AG09319 (cell line): ENCODE measurements around the gene LUZP1.

ENCODE experiments used
- DNase-seq: peaks from one replicate; pipeline ENCODE4 v3.0.0-alpha.2; 2010; ENCODE audit warnings: low read depth; ENCODE audit errors: extremely low read depth
- CTCF ChIP-seq: IDR thresholded peaks from 2 replicates; pipeline ENCODE4 v1.5.1; 2011; ENCODE audit warnings: low read depth, mild to moderate bottlenecking, inconsistent platforms, low read length, moderate library complexity

Gene LUZP1

DNA sequence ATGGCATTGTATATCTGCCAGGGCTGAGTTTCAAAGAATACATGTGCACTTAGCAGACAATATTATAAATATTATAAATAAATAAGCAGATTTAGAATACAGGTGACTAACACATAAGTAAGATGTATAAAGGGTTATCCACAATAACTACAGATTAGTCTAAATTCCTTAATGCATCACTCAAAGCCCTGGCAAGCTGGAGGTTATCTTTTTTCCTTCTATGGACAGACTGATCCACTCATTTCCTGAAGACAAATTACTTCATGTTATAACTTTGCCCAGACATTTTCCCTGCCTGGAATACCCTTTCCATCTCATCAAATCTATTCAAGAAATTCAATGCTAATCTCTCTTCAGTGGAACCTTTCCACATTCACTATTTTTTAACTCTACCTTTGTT is 38.8 kb downstream of the LUZP1 start:
- no peak for DNase-seq
- no peak for TF ChIP-seq CTCF

DNA sequence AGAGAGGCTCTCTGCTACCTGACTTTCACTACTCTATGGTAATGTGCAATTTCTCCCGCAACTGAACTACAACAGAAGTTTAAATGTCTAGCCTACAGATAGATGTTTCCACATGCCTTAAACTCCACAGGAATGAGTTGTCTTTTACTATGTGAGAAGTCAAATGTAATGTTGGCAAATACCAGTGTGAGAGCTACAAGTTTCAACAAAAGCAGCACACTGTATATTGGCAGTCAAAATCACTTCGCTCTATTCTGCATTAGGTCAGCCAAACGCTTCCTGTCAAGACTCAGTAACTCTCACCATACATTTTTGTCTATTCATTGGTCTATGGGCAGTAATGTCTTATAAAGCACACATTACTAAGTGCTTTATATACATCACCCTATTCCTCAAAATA is 41.9 kb downstream of the LUZP1 start:
- no peak for DNase-seq
- TF ChIP-seq CTCF, result no peak

- TF ChIP-seq CTCF, result no peak
These were observed 42.5 kb downstream of the LUZP1 start for GRCh38 chr1:23126200-23126599.

DNA sequence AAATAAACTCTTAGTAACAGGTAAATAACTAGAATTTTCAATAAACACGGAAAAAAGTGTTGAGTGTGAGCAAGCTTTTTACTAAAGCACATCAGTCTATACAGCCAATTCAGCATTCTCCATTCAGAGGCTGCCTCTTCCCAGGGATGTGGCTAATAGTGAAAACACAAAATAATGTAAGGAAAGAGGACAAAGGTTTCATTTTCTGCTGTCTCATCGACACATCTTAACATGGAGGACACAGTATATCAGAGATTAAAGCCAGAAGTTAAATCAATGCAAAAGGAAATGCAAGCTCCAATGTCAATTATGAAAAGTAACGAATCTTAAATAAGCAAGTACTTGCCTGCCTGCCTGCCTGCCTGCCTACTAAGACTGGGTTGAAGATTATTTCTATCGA is 43.2 kb downstream of the LUZP1 start:
- DNase-seq, result no peak
- TF ChIP-seq CTCF, result no peak

More at GRCh38 chr1:23126200-23126599, 42.5 kb downstream of the LUZP1 start:
- DNase-seq, result no peak

DNA sequence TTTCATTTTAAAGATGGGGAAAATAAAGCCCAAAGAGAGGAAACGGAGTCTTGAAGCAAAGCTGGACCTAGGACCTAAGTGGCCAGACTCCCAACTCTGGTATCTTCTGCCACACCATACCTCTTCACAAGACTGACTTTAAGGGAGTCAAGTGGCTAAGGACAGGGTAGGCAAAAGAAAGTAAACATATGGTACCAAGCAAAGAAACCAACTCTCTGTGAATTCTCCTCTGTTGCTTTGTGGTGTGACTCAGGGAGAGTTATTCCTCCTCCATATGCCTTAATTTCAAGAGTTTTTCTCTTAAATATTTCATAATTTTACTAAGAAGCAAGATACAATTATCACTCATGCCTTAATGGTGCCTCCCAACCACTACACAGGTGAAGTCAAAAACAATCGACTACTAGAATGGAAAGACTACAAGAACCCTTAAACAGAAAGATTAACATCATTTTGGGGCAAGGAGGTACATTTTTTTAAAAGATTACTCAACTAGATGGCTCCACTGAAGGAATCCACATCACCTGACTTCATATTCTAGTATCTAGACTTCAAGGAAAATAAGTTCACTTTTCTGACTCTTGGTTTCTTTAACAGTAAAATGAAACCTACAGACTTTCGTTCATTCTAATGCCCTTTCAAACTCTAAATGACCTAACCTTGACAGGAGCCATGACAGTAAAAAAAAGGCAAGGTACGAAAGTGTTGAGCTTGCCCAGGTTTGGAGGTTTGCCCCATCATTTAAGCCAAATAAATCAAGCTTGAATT is 44.2 kb downstream of the LUZP1 start:
- DNase-seq, result no peak
- TF ChIP-seq CTCF, result no peak

- no peak for TF ChIP-seq CTCF
- DNase-seq, result no peak
These were observed 45.1 kb downstream of the LUZP1 start for GRCh38 chr1:23123528-23123927.

GRCh38 chr1:23122796-23123195 is 45.9 kb downstream of the LUZP1 start:
- no peak for TF ChIP-seq CTCF
- DNase-seq, result no peak
